Stimulated activated CD4-positive, alpha-beta T cell treated with anti-CD3 and anti-CD28 coated beads, Interleukin-1b, Interleukin-23, amount 100 ng/mL, for 48 hours (primary cell): ENCODE results near the gene BABAM1.
"Not testable (repeated sequence)": the region's sequence is repeated elsewhere in the genome, so short reads cannot be mapped to it uniquely, and the experiment has no call there.

Source experiments
- DNase-seq: peaks from one replicate; pipeline ENCODE4 v3.0.0-alpha.2; 2020

BABAM1 gene

DNA sequence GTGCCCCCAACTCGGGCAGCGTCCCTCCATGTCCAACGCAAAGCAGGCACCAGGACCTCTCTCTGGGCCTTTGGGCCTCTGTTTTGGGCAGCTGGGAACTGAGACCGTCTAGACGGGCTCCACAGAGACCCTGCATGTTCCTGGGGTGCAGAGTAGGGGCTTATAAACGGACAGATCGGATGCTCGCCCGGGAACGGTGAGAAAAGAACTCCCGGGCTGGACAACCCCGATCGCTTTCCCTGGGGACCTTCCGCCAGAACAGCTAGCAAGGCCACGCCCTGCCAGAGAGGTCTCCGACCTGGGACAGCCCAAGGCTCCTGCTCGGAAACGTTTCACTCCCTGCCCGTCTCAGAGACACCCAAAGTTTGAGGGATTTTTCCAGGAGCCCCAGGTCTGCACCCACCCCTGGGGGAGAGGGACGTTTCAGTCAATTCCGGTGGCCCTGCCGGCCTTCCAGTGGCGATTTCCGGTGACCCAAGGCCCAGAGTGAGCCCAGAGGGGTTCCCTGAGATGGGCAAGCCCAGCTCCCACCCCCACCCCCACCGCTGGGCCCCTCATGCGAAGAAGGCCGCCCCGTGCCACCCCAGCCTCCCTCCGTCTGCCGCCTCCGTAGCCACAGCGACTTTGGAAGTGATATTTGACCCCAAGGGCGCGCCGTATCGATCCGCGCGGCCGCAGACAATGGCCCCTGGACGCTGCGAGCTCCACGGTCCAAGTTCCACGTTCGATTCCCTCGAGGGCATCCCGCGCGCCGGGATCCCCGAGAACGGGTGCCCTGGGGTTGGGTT lies 23.2 kb upstream of the BABAM1 start:
- DNase-seq = no peak

- no peak for DNase-seq
These were observed 22.4 kb upstream of the BABAM1 start for GRCh38 chr19:17244618-17245534.

GRCh38 chr19:17245535-17245984 lies 21.7 kb upstream of the BABAM1 start, which contains the start of gene NR2F6:
Gene NR2F6 (minus strand): TSS chr19:17245919. CDS start chr19:17245220, 699 bp downstream.
- DNase-seq = no peak

DNA sequence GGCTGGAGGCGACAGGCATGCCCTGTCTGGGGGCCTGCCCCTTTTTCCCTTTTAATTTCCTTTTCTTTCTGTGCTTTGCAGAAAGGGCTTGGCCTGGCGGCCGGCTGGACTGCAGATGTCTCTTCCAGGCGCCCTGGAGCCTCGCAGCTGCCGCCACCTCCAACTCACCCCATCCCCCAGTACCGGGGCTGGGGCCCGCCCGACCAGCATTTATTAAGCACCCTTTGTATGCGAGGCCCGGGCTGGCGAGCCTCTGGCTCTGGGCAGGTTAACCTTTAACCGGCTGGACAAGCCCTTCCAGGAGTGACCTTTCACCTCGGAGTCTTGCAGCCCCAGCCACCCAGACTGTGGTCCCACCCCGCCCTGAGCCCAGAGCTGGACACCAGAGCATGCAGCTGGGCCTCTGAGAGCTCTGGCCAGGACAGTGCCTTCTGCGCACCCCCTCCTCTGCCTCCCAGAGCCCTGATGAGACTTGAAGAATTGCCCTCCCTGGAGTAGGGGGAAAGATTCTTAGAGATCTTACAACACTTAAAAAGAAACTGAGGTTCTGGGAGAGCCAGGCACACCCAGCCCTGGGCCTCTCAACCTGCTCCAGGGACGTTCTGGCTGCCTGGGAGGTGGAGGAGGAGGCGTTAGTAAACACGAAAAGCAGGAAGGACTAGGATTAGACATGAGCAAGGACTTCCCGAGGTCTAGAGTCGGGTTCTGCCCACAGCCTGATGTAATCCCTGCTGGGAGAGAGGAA lies 20.4 kb upstream of the BABAM1 start:
- no peak for DNase-seq

DNA sequence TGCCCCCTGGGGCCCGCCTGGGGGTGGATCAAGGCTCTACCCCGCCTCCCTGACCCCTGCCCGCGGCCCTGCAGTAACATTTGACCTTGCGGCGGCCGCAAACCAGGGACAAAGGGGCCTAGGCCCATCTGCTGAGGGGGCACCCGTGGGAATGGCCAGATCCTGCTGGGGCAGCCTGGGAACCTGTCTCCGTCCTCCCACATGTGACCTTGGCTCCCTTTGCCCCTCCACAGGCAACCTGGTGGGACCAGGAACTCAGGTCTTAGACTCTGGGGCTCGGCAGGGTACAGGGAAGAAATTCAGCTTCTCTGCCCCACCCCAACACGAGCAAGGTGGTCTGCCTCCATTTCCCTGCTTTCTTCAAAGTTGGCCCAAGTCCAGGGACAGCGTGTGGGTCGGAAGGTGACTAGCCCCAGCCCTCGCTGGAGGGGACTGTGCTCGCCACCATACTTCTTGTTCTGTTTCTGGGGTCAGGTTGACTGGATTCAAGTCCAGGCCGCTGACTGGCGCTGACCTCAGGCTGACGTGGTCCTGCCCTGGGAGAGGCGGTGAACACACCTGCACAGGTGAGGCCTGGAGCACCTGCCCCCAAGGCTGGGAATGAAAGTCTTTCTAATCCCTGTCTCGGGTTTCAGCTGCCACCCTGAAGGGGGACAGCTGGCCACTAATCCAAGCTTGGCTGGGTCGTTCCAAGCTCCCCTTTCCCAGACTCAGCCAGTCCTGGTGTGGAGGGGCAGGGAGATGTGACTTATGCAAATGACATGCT lies 19.0 kb upstream of the BABAM1 start:
- no peak for DNase-seq

- no peak for DNase-seq
These were observed 17.2 kb upstream of the BABAM1 start for GRCh38 chr19:17249887-17250548.

- no peak for DNase-seq
These were observed 12.6 kb upstream of the BABAM1 start for GRCh38 chr19:17254636-17255035.

DNA sequence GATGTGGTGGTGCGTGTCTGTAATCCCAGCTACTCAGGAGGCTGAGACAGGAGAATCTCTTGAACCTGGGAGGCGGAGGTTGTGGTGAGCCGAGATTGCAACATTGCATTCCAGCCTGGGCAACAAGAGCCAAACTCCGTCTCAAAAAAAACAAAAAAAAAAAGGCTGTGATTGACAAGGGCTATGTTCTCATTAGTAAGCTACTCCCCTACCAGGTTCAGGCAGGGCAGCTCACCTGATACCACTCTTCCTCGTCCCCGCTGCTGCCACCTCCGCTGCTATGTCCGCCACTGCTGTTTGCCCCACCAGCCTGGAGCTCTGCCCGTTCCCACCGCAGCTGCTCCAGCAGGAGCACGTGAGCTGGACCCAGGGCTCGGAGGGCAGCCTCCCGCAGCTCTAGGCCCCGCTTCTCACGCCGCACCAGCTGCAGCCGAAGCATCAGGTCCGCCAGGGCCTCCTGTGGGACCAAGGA lies 12.1 kb upstream of the BABAM1 start:
- DNase-seq = no peak

- DNase-seq = no peak
These were observed 11.1 kb upstream of the BABAM1 start for GRCh38 chr19:17256130-17256529.

DNA sequence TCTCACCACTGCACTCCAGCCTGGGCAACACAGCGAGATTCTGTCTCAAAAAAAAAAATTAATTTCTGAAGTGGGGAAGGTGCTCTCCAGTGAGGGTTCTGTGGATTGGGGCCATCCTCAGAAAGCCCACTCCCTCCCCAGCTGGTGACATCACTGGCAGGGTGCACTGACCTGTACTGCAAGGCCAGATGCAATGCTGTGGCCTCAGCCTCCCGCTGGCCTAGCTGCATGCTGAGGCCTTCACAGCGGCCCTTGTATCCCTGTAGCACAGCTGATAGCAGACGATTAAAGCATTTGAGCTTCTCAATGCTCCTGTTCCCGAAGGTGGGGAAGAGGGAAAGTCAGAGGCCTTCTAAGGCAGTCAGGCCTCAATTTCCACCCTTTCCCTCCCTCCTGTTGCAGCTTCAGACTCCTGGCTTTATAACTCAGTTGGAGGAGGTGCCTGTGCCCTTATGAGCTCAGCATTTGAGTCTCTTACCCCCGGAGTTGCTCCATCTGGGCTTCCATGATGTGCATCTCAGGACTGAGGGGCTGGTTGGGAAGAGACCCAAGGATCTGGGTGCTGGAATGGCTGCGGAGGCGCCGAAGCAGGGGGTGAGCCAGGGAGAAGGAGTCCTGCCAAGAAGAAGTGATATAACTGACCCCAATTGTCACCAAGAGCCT lies 8.0 kb upstream of the BABAM1 start:
- DNase-seq = no peak

DNA sequence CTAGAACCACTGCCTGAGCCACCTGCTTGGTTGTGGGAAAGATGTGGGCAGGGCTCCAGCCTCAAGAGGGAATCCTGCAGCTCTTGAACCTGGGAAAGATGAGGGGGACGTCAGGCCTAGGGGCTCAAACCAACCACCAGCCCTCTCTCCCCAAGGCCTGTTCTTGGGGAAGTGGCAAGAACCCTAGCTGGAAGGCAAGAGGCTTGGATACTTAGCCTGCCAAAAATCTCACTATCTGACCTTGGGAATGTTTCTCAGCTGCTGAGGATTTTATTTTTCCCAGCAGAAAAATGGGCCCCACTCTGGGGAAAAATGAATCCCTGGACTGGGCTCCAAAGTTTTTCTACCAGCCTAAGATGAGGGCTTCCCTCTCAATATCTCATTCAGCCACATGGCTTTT lies 7.3 kb upstream of the BABAM1 start:
- no peak for DNase-seq

- peak; percentile 92 for DNase-seq
These were observed 6.4 kb upstream of the BABAM1 start for GRCh38 chr19:17260842-17261325.

- no peak for DNase-seq
These were observed 4.7 kb upstream of the BABAM1 start for GRCh38 chr19:17262557-17262956.

- DNase-seq = no peak
These were observed 3.3 kb upstream of the BABAM1 start for GRCh38 chr19:17263712-17264640.

DNA sequence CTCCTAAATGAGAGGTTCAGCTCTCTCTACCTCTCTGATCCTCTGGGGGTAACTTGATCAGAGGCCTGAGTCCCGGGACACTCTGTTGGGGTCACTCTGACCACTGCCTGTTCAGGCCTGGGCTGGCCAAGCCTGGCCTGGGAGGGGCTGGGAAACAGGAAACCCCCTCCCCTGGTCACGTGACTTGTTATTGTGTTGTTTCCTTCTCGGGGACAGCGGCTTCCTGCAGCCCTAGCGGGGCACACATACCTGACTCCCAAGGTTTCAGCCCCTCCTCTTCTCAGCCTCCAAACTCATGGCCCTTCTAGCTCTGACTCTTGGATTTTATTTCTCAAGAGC lies 2.6 kb upstream of the BABAM1 start, which contains the start of gene USHBP1:
Gene USHBP1, minus strand, starts transcription at position 105 of the 339 bp plus-strand sequence. CDS start 446 bp downstream, outside the sequence.
- no peak for DNase-seq

GRCh38 chr19:17266026-17266425 lies 1.2 kb upstream of the BABAM1 start:
- no peak for DNase-seq

- no peak for DNase-seq
These were observed 661 bp upstream of the BABAM1 start for GRCh38 chr19:17266589-17266974.

- DNase-seq = no peak
These were observed 1.5 kb downstream of the BABAM1 start for GRCh38 chr19:17268754-17269153.

- not testable (repeated sequence) for DNase-seq
These were observed 7.6 kb downstream of the BABAM1 start for GRCh38 chr19:17274892-17275291.
